ENCODE data around the gene TMEM214. TPM values are rescaled to one million over a fixed set of nuclear protein-coding genes. Genes with fewer than 3 reads are reported as not detected.

TMEM214 gene
- total RNA-seq, 4 donors from 2014 or later = 16.1 to 96.2 (median 66.5) TPM

DNA sequence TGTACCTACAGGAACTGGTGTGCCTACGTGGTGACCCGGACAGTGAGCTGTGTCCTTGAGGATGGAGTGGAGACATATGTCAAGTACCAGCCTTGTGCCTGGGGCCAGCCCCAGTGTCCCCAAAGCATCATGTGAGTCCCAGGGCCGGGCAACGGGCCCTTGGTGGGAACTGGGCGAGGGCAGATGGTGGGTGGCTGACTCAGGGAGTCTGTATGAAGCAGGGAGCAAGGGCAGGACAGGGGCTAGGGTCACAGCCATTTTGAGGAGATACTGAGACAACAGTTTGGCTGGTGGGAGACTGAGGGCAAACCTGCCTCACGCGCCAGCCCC, 47.3 kb downstream of the TMEM214 start:
- H3K27ac ChIP-seq = peak overlapping the region; percentile 92 to 98
- TF ChIP-seq POLR2A (IDR thresholded peaks at IDR 0.05) = no peak
- TF ChIP-seq, protein P1, sequence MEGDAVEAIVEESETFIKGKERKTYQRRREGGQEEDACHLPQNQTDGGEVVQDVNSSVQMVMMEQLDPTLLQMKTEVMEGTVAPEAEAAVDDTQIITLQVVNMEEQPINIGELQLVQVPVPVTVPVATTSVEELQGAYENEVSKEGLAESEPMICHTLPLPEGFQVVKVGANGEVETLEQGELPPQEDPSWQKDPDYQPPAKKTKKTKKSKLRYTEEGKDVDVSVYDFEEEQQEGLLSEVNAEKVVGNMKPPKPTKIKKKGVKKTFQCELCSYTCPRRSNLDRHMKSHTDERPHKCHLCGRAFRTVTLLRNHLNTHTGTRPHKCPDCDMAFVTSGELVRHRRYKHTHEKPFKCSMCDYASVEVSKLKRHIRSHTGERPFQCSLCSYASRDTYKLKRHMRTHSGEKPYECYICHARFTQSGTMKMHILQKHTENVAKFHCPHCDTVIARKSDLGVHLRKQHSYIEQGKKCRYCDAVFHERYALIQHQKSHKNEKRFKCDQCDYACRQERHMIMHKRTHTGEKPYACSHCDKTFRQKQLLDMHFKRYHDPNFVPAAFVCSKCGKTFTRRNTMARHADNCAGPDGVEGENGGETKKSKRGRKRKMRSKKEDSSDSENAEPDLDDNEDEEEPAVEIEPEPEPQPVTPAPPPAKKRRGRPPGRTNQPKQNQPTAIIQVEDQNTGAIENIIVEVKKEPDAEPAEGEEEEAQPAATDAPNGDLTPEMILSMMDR (IDR thresholded peaks at IDR 0.05) = no peak
- H3K4me1 ChIP-seq = peaks cover 5 to 16% of the 10 kb centered on the region in 2 donors
- intact Hi-C loops (cut with DNase I; ENCODE audit: low total_unique reads) = no loop called here
- peak overlapping the region; percentile 52 to 84 for H3K4me3 ChIP-seq
- no peak for DNase-seq
- H3K27me3 ChIP-seq = no peaks in the 10 kb centered on the region
- H3K36me3 ChIP-seq = no peaks in the 10 kb centered on the region
- H3K9me3 ChIP-seq = no peaks in the 10 kb centered on the region

DNA sequence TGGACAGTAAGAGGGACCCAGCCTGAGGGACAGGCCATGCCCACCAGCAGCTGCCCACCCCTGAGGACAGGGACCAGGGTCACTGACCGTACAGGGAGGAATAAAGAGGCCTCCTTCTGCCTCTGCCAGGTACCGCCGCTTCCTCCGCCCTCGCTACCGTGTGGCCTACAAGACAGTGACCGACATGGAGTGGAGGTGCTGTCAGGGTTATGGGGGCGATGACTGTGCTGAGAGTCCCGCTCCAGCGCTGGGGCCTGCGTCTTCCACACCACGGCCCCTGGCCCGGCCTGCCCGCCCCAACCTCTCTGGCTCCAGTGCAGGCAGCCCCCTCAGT, 47.8 kb downstream of the TMEM214 start:
- intact Hi-C loops (cut with DNase I; ENCODE audit: low total_unique reads) = no loop called here
- DNase-seq = peak in 1 of 2 donors; percentile 39
- TF ChIP-seq POLR2A (IDR thresholded peaks at IDR 0.05) = no peak
- peaks cover 5 to 15% of the 10 kb centered on the region in 2 donors for H3K4me1 ChIP-seq
- no peaks in the 10 kb centered on the region for H3K36me3 ChIP-seq
- H3K27ac ChIP-seq = peak overlapping the region; percentile 92 to 98
- H3K27me3 ChIP-seq = no peaks in the 10 kb centered on the region
- H3K4me3 ChIP-seq = peak overlapping the region; percentile 52 to 84
- no peaks in the 10 kb centered on the region for H3K9me3 ChIP-seq

DNA sequence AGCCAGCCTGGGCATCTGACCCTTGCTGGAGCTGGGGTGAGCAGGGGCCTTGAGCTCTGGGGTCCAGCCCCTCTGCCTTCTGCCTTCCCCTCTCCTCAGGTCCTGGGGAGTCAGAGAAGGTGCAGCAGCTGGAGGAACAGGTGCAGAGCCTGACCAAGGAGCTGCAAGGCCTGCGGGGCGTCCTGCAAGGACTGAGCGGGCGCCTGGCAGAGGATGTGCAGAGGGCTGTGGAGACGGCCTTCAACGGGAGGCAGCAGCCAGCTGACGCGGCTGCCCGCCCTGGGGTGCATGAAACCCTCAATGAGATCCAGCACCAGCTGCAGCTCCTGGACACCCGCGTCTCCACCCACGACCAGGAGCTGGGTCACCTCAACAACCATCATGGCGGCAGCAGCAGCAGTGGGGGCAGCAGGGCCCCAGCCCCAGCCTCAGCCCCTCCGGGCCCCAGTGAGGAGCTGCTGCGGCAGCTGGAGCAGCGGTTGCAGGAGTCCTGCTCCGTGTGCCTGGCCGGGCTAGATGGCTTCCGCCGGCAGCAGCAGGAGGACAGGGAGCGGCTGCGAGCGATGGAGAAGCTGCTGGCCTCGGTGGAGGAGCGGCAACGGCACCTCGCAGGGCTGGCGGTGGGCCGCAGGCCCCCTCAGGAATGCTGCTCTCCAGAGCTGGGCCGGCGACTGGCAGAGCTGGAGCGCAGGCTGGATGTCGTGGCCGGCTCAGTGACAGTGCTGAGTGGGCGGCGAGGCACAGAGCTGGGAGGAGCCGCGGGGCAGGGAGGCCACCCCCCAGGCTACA, 49.4 kb downstream of the TMEM214 start:
- TF ChIP-seq POLR2A (IDR thresholded peaks at IDR 0.05) = no peak
- TF ChIP-seq, protein P1 (IDR thresholded peaks at IDR 0.05) = no peak
- Histone ChIP-seq H3K27me3 (no peaks in the 10 kb centered on the region), H3K36me3 (no peaks in the 10 kb centered on the region), H3K27ac (peak overlapping the region; percentile 51 to 55), H3K9me3 (no peaks in the 10 kb centered on the region), H3K4me3 (no peak overlapping the region), H3K4me1 (peaks cover 5 to 19% of the 10 kb centered on the region in 2 donors)
- intact Hi-C loops (cut with DNase I; ENCODE audit: low total_unique reads) = no loop called here
- DNase-seq = peak in 1 of 2 donors; percentile 11

DNA sequence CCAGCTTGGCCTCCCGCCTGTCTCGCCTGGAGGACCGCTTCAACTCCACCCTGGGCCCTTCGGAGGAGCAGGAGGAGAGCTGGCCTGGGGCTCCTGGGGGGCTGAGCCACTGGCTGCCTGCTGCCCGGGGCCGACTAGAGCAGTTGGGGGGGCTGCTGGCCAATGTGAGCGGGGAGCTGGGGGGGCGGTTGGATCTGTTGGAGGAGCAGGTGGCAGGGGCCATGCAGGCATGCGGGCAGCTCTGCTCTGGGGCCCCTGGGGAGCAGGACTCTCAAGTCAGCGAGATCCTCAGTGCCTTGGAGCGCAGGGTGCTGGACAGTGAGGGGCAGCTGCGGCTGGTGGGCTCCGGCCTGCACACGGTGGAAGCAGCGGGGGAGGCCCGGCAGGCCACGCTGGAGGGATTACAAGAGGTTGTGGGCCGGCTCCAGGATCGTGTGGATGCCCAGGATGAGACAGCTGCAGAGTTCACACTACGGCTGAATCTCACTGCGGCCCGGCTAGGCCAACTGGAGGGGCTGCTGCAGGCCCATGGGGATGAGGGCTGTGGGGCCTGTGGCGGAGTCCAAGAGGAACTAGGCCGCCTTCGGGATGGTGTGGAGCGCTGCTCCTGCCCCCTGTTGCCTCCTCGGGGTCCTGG, 50.1 kb downstream of the TMEM214 start:
- Histone ChIP-seq H3K4me3 (no peak overlapping the region), H3K27ac (no peak overlapping the region), H3K27me3 (no peaks in the 10 kb centered on the region), H3K36me3 (no peaks in the 10 kb centered on the region), H3K9me3 (no peaks in the 10 kb centered on the region), H3K4me1 (peaks cover 5 to 23% of the 10 kb centered on the region in 2 donors)
- TF ChIP-seq, protein P1 (IDR thresholded peaks at IDR 0.05) = no peak
- no peak for TF ChIP-seq POLR2A (IDR thresholded peaks at IDR 0.05)
- intact Hi-C loops (cut with DNase I; ENCODE audit: low total_unique reads) = no loop called here
- DNase-seq = peak in 1 of 2 donors; percentile 24

DNA sequence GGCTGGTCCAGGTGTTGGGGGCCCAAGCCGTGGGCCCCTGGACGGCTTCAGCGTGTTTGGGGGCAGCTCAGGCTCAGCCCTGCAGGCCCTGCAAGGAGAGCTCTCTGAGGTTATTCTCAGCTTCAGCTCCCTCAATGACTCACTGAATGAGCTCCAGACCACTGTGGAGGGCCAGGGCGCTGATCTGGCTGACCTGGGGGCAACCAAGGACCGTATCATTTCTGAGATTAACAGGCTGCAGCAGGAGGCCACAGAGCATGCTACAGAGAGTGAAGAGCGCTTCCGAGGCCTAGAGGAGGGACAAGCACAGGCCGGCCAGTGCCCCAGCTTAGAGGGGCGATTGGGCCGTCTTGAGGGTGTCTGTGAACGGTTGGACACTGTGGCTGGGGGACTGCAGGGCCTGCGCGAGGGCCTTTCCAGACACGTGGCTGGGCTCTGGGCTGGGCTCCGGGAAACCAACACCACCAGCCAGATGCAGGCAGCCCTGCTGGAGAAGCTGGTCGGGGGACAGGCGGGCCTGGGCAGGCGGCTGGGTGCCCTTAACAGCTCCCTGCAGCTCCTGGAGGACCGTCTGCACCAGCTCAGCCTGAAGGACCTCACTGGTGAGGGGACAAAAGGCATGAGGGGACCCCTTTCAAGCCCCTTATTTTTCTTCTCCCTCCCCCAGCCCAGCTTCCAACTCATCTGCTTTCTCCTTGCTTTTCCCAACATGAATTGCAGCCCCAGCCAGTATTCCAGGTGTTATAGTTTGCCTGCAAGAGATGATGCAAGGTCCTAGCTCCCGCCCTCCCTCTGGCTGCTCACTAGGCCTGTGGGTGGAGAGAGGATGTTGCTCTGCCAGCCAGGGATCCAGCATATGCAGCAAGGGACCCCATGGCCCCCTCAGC, 50.9 kb downstream of the TMEM214 start:
- TF ChIP-seq POLR2A (IDR thresholded peaks at IDR 0.05) = no peak
- TF ChIP-seq, protein P1 (IDR thresholded peaks at IDR 0.05) = no peak
- H3K27ac ChIP-seq = no peak overlapping the region
- H3K36me3 ChIP-seq = no peaks in the 10 kb centered on the region
- no peak overlapping the region for H3K4me3 ChIP-seq
- peak in 1 of 2 donors; percentile 17 for DNase-seq
- intact Hi-C loops (cut with DNase I; ENCODE audit: low total_unique reads) = no loop called here
- no peaks in the 10 kb centered on the region for H3K27me3 ChIP-seq
- peaks cover 5 to 23% of the 10 kb centered on the region in 2 donors for H3K4me1 ChIP-seq
- no peaks in the 10 kb centered on the region for H3K9me3 ChIP-seq
